Endothelial cell of umbilical vein (primary cell): Measurements from ENCODE around the gene MYH15. TPM values are rescaled to one million over a fixed set of nuclear protein-coding genes. Genes with fewer than 3 reads are reported as not detected.

ENCODE experiments used
- BruUV-seq: library from RNA; stranded (reverse); fragments of 400-500 nt; replicated peaks from 2 replicates; lab custom pipeline; 2021; lab: Mats Ljungman, UMichigan
- CTCF ChIA-PET: fragments of 300-600, 350-600 bp; sonication (Branson Sonifier 250); formaldehyde crosslinking; loops from one replicate; lab custom pipeline; 2021; ENCODE audit warnings: antibody characterized with exemption, inconsistent platforms; lab: Charles Lee
- POLR2A ChIA-PET: fragments of 300-600, 350-600 bp; sonication (Branson Sonifier 250); formaldehyde crosslinking; loops from one replicate; lab custom pipeline; 2021; ENCODE audit warnings: antibody characterized with exemption, inconsistent platforms; lab: Charles Lee
- DNase-seq: peaks from one replicate; pipeline ENCODE4 v3.0.0-alpha.2; 2011; ENCODE audit warnings: low read depth, low spot score
- FAIRE-seq: peaks from 2 replicates; lab custom pipeline; 2011; peaks lifted over from hg19 to GRCh38; lab: Jason Lieb, UNC
- H2AFZ ChIP-seq: 2 replicates; pipeline ENCODE4 v1.6.0; 2012; ENCODE audit warnings: low read depth, low read length, control low read depth, inconsistent platforms
- H3K27ac ChIP-seq: 2 replicates; pipeline ENCODE4 v1.5.1; 2011; ENCODE audit warnings: low read depth, mild to moderate bottlenecking, control low read depth, low read length, moderate library complexity; ENCODE audit not compliant: insufficient read depth
- H3K27me3 ChIP-seq, 2 experiments: 2 replicates each; pipeline versions ENCODE4 v1.6.0 to v1.6.1; 2011; ENCODE audit warnings: low read length in 2 of 2, mixed read lengths in 1 of 2; ENCODE audit not compliant: control insufficient read depth in 2 of 2, insufficient read depth in 2 of 2
- H3K36me3 ChIP-seq, 2 experiments: 2 replicates in 1 of 2; 3 replicates in 1 of 2; pipeline ENCODE4 v1.5.1; 2011; ENCODE audit warnings: low read length in 2 of 2, mild to moderate bottlenecking in 1 of 2, moderate library complexity in 1 of 2; ENCODE audit not compliant: control insufficient read depth in 2 of 2, insufficient read depth in 2 of 2; ENCODE audit errors: extremely low read depth in 1 of 2
- H3K4me1 ChIP-seq: 3 replicates; pipeline ENCODE4 v1.5.1; 2011; ENCODE audit warnings: mild to moderate bottlenecking, low read length; ENCODE audit not compliant: control insufficient read depth, insufficient read depth; ENCODE audit errors: extremely low read depth
- H3K4me2 ChIP-seq: 2 replicates; pipeline ENCODE4 v1.6.1; 2011; ENCODE audit warnings: low read length, control low read depth, mixed read lengths; ENCODE audit not compliant: insufficient read depth
- H3K4me3 ChIP-seq, 3 experiments: fragments of 200-600 bp in 1 of 3; sonication (generic), shearing (Covaris generic) in 1 of 3; replicated peaks in 1 of 3; 2 replicates each; pipeline ENCODE4 v1.5.1; 2011 to 2016; ENCODE audit warnings: control low read depth in 3 of 3, low read length in 3 of 3, mild to moderate bottlenecking in 2 of 3, inconsistent platforms in 1 of 3, low read depth in 1 of 3, moderate library complexity in 1 of 3; ENCODE audit not compliant: insufficient read depth in 1 of 3
- H3K79me2 ChIP-seq: 2 replicates; pipeline ENCODE4 v1.6.0; 2012; ENCODE audit warnings: low read length, inconsistent platforms; ENCODE audit not compliant: control insufficient read depth, insufficient read depth
- H3K9ac ChIP-seq: replicated peaks from 2 replicates; pipeline ENCODE3; 2011; ENCODE audit warnings: low read length, control low read depth; ENCODE audit not compliant: insufficient read depth; ENCODE audit errors: extremely low read depth
- H3K9me1 ChIP-seq: replicated peaks from 3 replicates; pipeline ENCODE4 v1.6.0; 2011; ENCODE audit warnings: mild to moderate bottlenecking, low read length; ENCODE audit not compliant: control insufficient read depth, insufficient read depth; ENCODE audit errors: extremely low read depth
- H3K9me3 ChIP-seq: replicated peaks from 2 replicates; pipeline ENCODE4 v1.5.1; 2012; ENCODE audit warnings: low read length, inconsistent platforms; ENCODE audit not compliant: control insufficient read depth, insufficient read depth
- H4K20me1 ChIP-seq: replicated peaks from 2 replicates; pipeline ENCODE3; 2011; ENCODE audit warnings: mild to moderate bottlenecking, low read length; ENCODE audit not compliant: control insufficient read depth, insufficient read depth; ENCODE audit errors: extremely low read depth
- CTCF ChIP-seq, 2 donors: IDR thresholded peaks; 1 replicate in 1 of 2; 2 replicates in 1 of 2; pipeline ENCODE4 v1.5.1; 2011; ENCODE audit warnings: low read length in 2 of 2, mild to moderate bottlenecking in 2 of 2, moderate library complexity in 2 of 2, control low read depth in 1 of 2, inconsistent platforms in 1 of 2, low read depth in 1 of 2; ENCODE audit not compliant: insufficient read depth in 1 of 2; ENCODE audit errors: extremely low read depth in 1 of 2
- EZH2 ChIP-seq: IDR thresholded peaks from 2 replicates; pipeline ENCODE4 v1.6.1; 2012; ENCODE audit warnings: borderline replicate concordance, low read depth, mild to moderate bottlenecking, moderate library complexity, low read length, inconsistent platforms; ENCODE audit not compliant: severe bottlenecking
- FOS ChIP-seq: IDR thresholded peaks from 2 replicates; pipeline ENCODE4 v1.6.1; 2011; ENCODE audit warnings: mild to moderate bottlenecking, low read length, moderate library complexity, borderline replicate concordance; ENCODE audit not compliant: insufficient read depth
- GATA2 ChIP-seq: IDR thresholded peaks from 2 replicates; pipeline ENCODE4 v1.7.0; 2011; ENCODE audit warnings: low read depth, mild to moderate bottlenecking, moderate library complexity, mixed read lengths, low read length; ENCODE audit not compliant: insufficient read length, insufficient read depth
- JUN ChIP-seq: IDR thresholded peaks from 2 replicates; pipeline ENCODE4 v1.6.1; 2011; ENCODE audit warnings: borderline replicate concordance, low read depth; ENCODE audit not compliant: insufficient read length, insufficient read depth
- MAX ChIP-seq: IDR thresholded peaks from 2 replicates; pipeline ENCODE4 v1.6.1; 2011; ENCODE audit not compliant: insufficient read depth, insufficient read length
- MYC ChIP-seq: IDR thresholded peaks from one replicate; pipeline ENCODE4 v1.6.1; 2011; ENCODE audit warnings: mild to moderate bottlenecking, low read depth, low read length
- POLR2A ChIP-seq: IDR thresholded peaks from 2 replicates; pipeline ENCODE4 v1.6.1; 2012; ENCODE audit warnings: low read depth, mild to moderate bottlenecking, control low read depth, low read length
- POLR2AphosphoS5 ChIP-seq: IDR thresholded peaks from 2 replicates; pipeline ENCODE4 v1.6.1; 2012; ENCODE audit warnings: low read depth, mild to moderate bottlenecking, control low read depth, low read length, moderate library complexity; ENCODE audit not compliant: insufficient read depth
- dilution Hi-C: fragments of 300-500 bp; cut with MboI; formaldehyde crosslinking; loops from one replicate; pipeline ENCODE4 v1.15.0; 2019; ENCODE audit warnings: low sequenced_read_pairs; ENCODE audit not compliant: extremely low pct_ligation_motif_present
- intact Hi-C: fragments of 100-400 bp; cut with micrococcal nuclease; formaldehyde crosslinking; loops from one replicate; pipeline ENCODE4 v1.10.0; 2022
- polyA plus RNA-seq, 4 experiments: library from polyadenylated mRNA; depleted of rRNA in 3 of 4; stranded (reverse) in 3 of 4; unstranded in 1 of 4; fragments of >200 nt; gene quantifications; 2 replicates each; pipeline versions ENCODE4 v1.2.1 to v1.2.3, GENCODE V29; 2011 to 2012; ENCODE audit warnings: missing spikeins in 1 of 4
- total RNA-seq: library from RNA; stranded (reverse); gene quantifications from 2 replicates; pipeline ENCODE4 v1.2.3, GENCODE V29; 2021

Gene MYH15
- total and polyA plus RNA-seq, 2 donors (not counting 3 experiments of a cell fraction or from before 2014, with no cell fraction given) = 0.27 TPM; not detected in 1

- Histone ChIP-seq H2AFZ (no peak overlapping the region), H3K4me2 (no peak overlapping the region), H3K79me2 (no peaks in the 10 kb centered on the region), H3K4me3 (no peak overlapping the region), H3K9me3 (no peaks in the 10 kb centered on the region), H3K27me3 (peaks cover 0 to 10% of the 10 kb centered on the region in 2 experiments), H4K20me1 (no peaks in the 10 kb centered on the region), H3K9ac (no peak overlapping the region), H3K27ac (no peak overlapping the region), H3K36me3 (no peaks in the 10 kb centered on the region), H3K9me1 (no peaks in the 10 kb centered on the region), H3K4me1 (no peaks in the 10 kb centered on the region)
- BruUV-seq = no TSS peak
- dilution Hi-C loops (no loop called here), intact Hi-C loops (no loop called here)
- no peak for FAIRE-seq
- ChIA-PET POLR2A (no interaction called here), CTCF (no interaction called here)
- TF ChIP-seq JUN = no peak
- TF ChIP-seq FOS = no peak
- no peak for TF ChIP-seq GATA2
- no peak for TF ChIP-seq POLR2A
- no peak for TF ChIP-seq EZH2
- no peak for TF ChIP-seq CTCF (IDR thresholded peaks at IDR 0.05; ENCODE audit: extremely low read depth in 1 of 2, insufficient read depth in 1 of 2, low read depth in 1 of 2, low read length in 2 of 2)
- TF ChIP-seq MYC = no peak
- no peak for TF ChIP-seq MAX
- TF ChIP-seq POLR2AphosphoS5 = no peak
- DNase-seq = no peak
Observed at GRCh38 chr3:108391917-108392593, 118.3 kb downstream of the MYH15 start.
